Measurements from ENCODE around the gene JPT1. TPM values are rescaled to one million over a fixed set of nuclear protein-coding genes. Genes with fewer than 3 reads are reported as not detected.

Gene JPT1
- polyA plus RNA-seq, 1 of the 3 experiments (the other 2 are of a cell fraction): 490 TPM

DNA sequence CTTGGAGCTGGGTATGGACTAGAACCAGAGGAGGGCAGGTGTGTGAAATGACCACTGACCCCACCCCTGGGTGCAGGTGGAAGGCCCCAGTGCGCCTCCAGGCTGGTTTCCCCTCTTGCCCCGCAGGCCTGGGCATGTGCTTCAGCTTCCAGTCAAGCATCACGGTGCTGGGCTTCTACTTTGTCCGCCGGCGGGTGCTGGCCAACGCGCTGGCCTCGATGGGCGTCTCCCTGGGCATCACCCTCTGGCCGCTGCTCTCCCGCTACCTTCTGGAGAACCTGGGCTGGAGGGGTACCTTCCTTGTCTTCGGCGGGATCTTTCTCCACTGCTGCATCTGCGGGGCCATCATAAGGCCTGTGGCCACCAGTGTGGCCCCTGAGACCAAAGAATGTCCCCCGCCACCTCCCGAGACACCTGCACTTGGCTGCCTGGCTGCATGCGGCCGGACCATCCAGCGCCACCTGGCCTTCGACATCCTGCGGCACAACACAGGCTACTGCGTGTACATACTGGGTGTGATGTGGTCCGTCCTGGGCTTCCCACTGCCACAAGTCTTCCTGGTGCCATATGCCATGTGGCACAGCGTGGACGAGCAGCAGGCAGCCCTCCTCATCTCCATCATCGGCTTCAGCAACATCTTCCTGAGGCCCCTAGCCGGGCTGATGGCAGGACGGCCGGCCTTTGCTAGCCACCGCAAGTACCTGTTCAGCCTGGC lies 54.3 kb downstream of the JPT1 start (continued):
- TF ChIP-seq, protein P1, sequence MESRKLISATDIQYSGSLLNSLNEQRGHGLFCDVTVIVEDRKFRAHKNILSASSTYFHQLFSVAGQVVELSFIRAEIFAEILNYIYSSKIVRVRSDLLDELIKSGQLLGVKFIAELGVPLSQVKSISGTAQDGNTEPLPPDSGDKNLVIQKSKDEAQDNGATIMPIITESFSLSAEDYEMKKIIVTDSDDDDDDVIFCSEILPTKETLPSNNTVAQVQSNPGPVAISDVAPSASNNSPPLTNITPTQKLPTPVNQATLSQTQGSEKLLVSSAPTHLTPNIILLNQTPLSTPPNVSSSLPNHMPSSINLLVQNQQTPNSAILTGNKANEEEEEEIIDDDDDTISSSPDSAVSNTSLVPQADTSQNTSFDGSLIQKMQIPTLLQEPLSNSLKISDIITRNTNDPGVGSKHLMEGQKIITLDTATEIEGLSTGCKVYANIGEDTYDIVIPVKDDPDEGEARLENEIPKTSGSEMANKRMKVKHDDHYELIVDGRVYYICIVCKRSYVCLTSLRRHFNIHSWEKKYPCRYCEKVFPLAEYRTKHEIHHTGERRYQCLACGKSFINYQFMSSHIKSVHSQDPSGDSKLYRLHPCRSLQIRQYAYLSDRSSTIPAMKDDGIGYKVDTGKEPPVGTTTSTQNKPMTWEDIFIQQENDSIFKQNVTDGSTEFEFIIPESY (IDR thresholded peaks at IDR 0.05; ENCODE audit: borderline replicate concordance, low read depth): no peak
- TF ChIP-seq, protein P2, sequence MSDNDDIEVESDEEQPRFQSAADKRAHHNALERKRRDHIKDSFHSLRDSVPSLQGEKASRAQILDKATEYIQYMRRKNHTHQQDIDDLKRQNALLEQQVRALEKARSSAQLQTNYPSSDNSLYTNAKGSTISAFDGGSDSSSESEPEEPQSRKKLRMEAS (IDR thresholded peaks at IDR 0.05; ENCODE audit: low read depth): no peak
- TF ChIP-seq FOXJ3 (CRISPR knock-in tag; IDR thresholded peaks at IDR 0.05) (no peak), TAF1 (IDR thresholded peaks at IDR 0.05; ENCODE audit: borderline replicate concordance, low read depth, low read length) (no peak), POLR2AphosphoS5 (IDR thresholded peaks at IDR 0.05; ENCODE audit: low read depth, low read length) (no peak), MEF2A (IDR thresholded peaks at IDR 0.05; ENCODE audit: borderline replicate concordance, low read depth) (no peak)

DNA sequence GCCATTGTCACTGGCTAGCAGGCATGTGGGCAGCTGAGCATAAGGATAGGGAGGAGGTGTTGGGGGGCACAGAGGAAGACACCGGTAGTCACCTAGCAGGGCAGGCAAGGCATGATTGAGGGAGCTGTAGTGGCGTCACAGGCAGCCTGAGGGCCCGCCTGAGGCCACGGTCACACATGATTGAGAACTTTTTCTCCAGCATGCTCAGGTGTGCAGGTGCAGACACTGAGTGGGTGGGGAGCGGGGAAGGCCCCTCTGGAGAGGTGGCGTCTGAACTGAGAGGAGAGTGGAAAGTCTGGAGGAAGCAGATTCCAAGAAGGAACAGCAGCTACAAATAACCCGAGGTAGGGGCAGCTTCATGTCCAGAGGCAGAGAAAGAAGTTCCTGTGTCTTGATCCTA lies 55.5 kb downstream of the JPT1 start:
- Histone ChIP-seq H2AFZ (ENCODE audit: low read depth) (no peak overlapping the region), H3K9ac (no peak overlapping the region), H3F3A (replicated peaks; ENCODE audit: insufficient read depth) (no peaks in the 10 kb centered on the region), H3K27me3 (ENCODE audit: insufficient read depth) (no peaks in the 10 kb centered on the region), H3K4me2 (no peak overlapping the region), H4K20me1 (ENCODE audit: insufficient read depth) (no peaks in the 10 kb centered on the region), H3K4me1 (ENCODE audit: control insufficient read depth in 1 of 2, insufficient read depth in 2 of 2, low read depth in 1 of 2, low read length in 1 of 2) (no peaks in the 10 kb centered on the region; a peak in 1 of 4 replicates), H3K79me2 (ENCODE audit: insufficient read depth) (no peaks in the 10 kb centered on the region), H3K9me2 (no peaks in the 10 kb centered on the region), H3K36me3 (replicated peaks in 1 of 2; ENCODE audit: control insufficient read depth in 1 of 2, insufficient read depth in 2 of 2, low read length in 1 of 2) (no peaks in the 10 kb centered on the region), H3K27ac (ENCODE audit: low read depth in 2 of 2, low read length in 1 of 2) (no peak overlapping the region), H3K4me3 (ENCODE audit: low read depth in 2 of 2, low read length in 1 of 2) (no peak overlapping the region), H3K9me3 (no peaks in the 10 kb centered on the region)
- CTCF ChIA-PET: interaction anchor here (0.6 to 1.3 kb wide), 3 partner anchors 11 to 39 kb away, joined by 3 to 4 read pairs (median 3); partner anchors contain the start of gene SLC16A5
- WGBS (ENCODE audit: low lambda C conversion rate): 80% methylated on average over 7 of the region's 7 CpGs
- TF ChIP-seq EP300 (IDR thresholded peaks at IDR 0.05; ENCODE audit: borderline replicate concordance in 1 of 2, low read depth in 1 of 2, low read length in 1 of 2) (no peak), MXI1 (IDR thresholded peaks at IDR 0.05; ENCODE audit: low read depth, low read length) (no peak), CHD2 (IDR thresholded peaks at IDR 0.05; ENCODE audit: low read length, partially characterized antibody) (no peak)
- TF ChIP-seq, protein P3, sequence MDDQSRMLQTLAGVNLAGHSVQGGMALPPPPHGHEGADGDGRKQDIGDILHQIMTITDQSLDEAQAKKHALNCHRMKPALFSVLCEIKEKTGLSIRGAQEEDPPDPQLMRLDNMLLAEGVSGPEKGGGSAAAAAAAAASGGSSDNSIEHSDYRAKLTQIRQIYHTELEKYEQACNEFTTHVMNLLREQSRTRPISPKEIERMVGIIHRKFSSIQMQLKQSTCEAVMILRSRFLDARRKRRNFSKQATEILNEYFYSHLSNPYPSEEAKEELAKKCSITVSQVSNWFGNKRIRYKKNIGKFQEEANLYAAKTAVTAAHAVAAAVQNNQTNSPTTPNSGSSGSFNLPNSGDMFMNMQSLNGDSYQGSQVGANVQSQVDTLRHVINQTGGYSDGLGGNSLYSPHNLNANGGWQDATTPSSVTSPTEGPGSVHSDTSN (IDR thresholded peaks at IDR 0.05): no peak
- POLR2A ChIA-PET: interaction anchor here (0.6 kb wide), 1 partner anchor 1393 kb away, joined by 3 read pairs; no protein-coding TSS in a partner anchor
- DNase-seq: no peak

DNA sequence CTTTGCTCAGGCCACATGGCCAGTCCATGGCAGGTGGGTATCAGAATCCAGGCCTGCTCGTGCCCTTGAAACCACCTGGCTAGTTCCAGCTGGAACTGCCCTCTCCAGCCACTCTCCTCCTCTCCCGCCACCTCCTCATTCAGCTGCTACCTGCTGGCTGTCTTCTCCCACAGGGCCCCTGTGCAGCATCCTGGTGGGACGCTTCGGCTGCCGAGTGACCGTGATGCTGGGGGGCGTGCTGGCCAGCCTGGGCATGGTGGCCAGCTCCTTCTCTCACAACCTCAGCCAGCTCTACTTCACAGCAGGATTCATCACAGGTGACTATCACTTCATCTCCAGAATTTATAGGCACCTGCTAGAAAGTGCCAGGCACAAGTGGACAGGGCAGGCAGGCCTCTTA lies 56.4 kb downstream of the JPT1 start:
- no peaks in the 10 kb centered on the region for H3K9me3 ChIP-seq
- ChIA-PET CTCF (interaction anchor here (1.2 to 1.7 kb wide), 3 partner anchors 8 to 104 kb away, joined by 6 to 9 read pairs (median 8); no protein-coding TSS in a partner anchor), POLR2A (no interaction called here)
- TF ChIP-seq, protein P4, sequence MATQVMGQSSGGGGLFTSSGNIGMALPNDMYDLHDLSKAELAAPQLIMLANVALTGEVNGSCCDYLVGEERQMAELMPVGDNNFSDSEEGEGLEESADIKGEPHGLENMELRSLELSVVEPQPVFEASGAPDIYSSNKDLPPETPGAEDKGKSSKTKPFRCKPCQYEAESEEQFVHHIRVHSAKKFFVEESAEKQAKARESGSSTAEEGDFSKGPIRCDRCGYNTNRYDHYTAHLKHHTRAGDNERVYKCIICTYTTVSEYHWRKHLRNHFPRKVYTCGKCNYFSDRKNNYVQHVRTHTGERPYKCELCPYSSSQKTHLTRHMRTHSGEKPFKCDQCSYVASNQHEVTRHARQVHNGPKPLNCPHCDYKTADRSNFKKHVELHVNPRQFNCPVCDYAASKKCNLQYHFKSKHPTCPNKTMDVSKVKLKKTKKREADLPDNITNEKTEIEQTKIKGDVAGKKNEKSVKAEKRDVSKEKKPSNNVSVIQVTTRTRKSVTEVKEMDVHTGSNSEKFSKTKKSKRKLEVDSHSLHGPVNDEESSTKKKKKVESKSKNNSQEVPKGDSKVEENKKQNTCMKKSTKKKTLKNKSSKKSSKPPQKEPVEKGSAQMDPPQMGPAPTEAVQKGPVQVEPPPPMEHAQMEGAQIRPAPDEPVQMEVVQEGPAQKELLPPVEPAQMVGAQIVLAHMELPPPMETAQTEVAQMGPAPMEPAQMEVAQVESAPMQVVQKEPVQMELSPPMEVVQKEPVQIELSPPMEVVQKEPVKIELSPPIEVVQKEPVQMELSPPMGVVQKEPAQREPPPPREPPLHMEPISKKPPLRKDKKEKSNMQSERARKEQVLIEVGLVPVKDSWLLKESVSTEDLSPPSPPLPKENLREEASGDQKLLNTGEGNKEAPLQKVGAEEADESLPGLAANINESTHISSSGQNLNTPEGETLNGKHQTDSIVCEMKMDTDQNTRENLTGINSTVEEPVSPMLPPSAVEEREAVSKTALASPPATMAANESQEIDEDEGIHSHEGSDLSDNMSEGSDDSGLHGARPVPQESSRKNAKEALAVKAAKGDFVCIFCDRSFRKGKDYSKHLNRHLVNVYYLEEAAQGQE (IDR thresholded peaks at IDR 0.05; ENCODE audit: low read depth, low read length): no peak
- TF ChIP-seq GABPA (IDR thresholded peaks at IDR 0.05; ENCODE audit: low read depth) (no peak), FOXM1 (IDR thresholded peaks at IDR 0.05; ENCODE audit: low read depth) (no peak), POLR2AphosphoS5 (IDR thresholded peaks at IDR 0.05; ENCODE audit: low read depth, low read length) (no peak), RAD21 (IDR thresholded peaks at IDR 0.05; ENCODE audit: low read length) (no peak), NFIC (IDR thresholded peaks at IDR 0.05; ENCODE audit: borderline replicate concordance) (no peak), FOXJ3 (CRISPR knock-in tag; IDR thresholded peaks at IDR 0.05) (no peak)
- TF ChIP-seq, protein P1 (IDR thresholded peaks at IDR 0.05; ENCODE audit: borderline replicate concordance, low read depth): no peak
- 85% methylated on average over 7 of the region's 7 CpGs for whole genome bisulfite sequencing (ENCODE audit: low lambda C conversion rate)
- H3K9ac ChIP-seq: no peak overlapping the region
- H3K36me3 ChIP-seq (replicated peaks in 1 of 2; ENCODE audit: control insufficient read depth in 1 of 2, insufficient read depth in 2 of 2, low read length in 1 of 2): no peaks in the 10 kb centered on the region
- H3F3A ChIP-seq (replicated peaks; ENCODE audit: insufficient read depth): no peaks in the 10 kb centered on the region
- no peak overlapping the region for H2AFZ ChIP-seq (ENCODE audit: low read depth)
- no peaks in the 10 kb centered on the region; a peak in 1 of 4 replicates for H3K4me1 ChIP-seq (ENCODE audit: control insufficient read depth in 1 of 2, insufficient read depth in 2 of 2, low read depth in 1 of 2, low read length in 1 of 2)
- H4K20me1 ChIP-seq (ENCODE audit: insufficient read depth): no peaks in the 10 kb centered on the region
- no peaks in the 10 kb centered on the region for H3K27me3 ChIP-seq (ENCODE audit: insufficient read depth)
- H3K4me3 ChIP-seq (ENCODE audit: low read depth in 2 of 2, low read length in 1 of 2): no peak overlapping the region
- H3K79me2 ChIP-seq (ENCODE audit: insufficient read depth): no peaks in the 10 kb centered on the region
- H3K4me2 ChIP-seq: no peak overlapping the region
- no peak for DNase-seq
- H3K27ac ChIP-seq (ENCODE audit: low read depth in 2 of 2, low read length in 1 of 2): no peak overlapping the region
- H3K9me2 ChIP-seq: no peaks in the 10 kb centered on the region
